ENCODE measurements around the gene LRP1-AS.

LRP1-AS gene

DNA sequence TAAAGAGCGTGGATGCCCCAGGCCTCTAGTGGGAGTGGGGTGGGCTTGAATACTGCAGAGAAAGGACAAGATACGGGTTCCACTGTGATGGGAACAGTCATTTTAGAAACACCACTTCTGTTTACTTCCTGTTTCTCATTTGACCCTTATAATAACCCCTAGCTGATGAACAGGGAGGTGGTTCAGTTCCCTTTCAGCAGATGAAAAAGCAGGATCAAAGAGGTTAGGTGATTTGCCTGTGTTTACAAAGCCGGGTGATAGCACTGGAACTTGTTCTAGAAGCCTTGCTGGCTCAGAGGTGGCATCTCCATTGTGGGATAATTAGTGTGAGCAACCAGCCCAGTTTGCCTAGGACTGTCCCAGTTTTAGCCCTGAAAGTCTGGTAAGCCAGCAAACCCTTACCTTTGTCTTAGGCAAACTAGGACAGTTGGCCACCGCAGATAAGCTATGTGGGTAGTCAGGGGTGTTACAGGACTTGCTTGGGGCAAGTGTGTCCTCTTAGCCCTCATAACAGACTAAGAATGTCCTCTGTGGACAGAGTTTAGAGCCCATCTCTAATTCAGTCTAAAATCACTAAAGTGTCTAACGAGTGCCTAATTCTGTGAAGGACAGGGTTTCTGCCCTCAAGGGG is 7.5 kb upstream of the LRP1-AS start:
- no peak for DNase-seq (ENCODE audit: low spot score)
- TF ChIP-seq, protein P1, sequence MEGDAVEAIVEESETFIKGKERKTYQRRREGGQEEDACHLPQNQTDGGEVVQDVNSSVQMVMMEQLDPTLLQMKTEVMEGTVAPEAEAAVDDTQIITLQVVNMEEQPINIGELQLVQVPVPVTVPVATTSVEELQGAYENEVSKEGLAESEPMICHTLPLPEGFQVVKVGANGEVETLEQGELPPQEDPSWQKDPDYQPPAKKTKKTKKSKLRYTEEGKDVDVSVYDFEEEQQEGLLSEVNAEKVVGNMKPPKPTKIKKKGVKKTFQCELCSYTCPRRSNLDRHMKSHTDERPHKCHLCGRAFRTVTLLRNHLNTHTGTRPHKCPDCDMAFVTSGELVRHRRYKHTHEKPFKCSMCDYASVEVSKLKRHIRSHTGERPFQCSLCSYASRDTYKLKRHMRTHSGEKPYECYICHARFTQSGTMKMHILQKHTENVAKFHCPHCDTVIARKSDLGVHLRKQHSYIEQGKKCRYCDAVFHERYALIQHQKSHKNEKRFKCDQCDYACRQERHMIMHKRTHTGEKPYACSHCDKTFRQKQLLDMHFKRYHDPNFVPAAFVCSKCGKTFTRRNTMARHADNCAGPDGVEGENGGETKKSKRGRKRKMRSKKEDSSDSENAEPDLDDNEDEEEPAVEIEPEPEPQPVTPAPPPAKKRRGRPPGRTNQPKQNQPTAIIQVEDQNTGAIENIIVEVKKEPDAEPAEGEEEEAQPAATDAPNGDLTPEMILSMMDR (IDR thresholded peaks at IDR 0.05; ENCODE audit: borderline replicate concordance, control extremely low read depth, extremely low read depth, insufficient read depth, missing control alignments): no peak
- in situ Hi-C loops (cut with MboI; ENCODE audit: low sequenced_read_pairs, unreplicated experiment): no loop called here

DNA sequence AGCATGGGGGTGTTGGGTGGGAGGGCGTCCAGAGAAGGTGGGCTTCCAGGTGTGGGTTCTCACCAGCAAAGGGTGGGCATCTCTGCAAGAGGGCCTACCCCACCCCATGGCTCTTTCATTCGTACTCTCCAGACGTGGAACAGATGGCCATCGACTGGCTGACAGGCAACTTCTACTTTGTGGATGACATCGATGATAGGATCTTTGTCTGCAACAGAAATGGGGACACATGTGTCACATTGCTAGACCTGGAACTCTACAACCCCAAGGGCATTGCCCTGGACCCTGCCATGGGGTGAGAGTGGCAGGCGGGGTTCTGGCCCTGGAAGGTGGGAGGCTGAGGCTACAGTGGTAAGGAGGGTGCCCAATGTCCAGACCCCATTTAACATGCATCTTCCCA is 6.7 kb upstream of the LRP1-AS start:
- in situ Hi-C loops (cut with MboI; ENCODE audit: low sequenced_read_pairs, unreplicated experiment): no loop called here
- DNase-seq (ENCODE audit: low spot score): no peak
- TF ChIP-seq, protein P1 (IDR thresholded peaks at IDR 0.05; ENCODE audit: borderline replicate concordance, control extremely low read depth, extremely low read depth, insufficient read depth, missing control alignments): no peak

DNA sequence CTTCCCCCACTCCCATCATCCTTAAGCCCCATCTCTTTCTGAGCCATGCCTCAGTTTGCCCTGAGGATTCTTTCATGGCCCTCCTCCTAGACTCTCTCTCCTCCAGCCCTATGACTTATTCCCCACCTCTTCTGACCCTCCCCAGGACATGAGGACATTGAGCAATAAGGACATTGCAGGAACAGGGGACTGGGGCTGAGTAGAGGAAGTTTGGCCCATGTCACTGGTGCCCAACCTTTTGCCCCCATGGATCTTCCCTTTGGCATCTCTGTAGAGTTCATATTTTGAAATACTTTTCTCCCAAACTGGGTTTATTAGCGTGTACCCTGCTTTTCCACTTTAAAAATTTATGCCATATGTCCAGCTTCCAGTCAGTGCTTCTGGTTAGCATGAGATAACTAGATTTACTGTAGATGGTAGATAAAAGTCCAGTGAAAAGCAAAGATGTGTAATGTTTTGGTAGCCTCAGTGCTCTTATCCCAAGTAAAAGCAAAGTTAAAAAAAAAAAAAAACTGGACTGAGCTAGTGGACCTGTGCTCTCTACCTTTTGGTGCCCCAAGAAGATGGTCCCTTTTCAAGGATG is 6.1 kb upstream of the LRP1-AS start:
- no peak for DNase-seq (ENCODE audit: low spot score)
- in situ Hi-C loops (cut with MboI; ENCODE audit: low sequenced_read_pairs, unreplicated experiment): no loop called here
- TF ChIP-seq, protein P1 (IDR thresholded peaks at IDR 0.05; ENCODE audit: borderline replicate concordance, control extremely low read depth, extremely low read depth, insufficient read depth, missing control alignments): no peak

DNA sequence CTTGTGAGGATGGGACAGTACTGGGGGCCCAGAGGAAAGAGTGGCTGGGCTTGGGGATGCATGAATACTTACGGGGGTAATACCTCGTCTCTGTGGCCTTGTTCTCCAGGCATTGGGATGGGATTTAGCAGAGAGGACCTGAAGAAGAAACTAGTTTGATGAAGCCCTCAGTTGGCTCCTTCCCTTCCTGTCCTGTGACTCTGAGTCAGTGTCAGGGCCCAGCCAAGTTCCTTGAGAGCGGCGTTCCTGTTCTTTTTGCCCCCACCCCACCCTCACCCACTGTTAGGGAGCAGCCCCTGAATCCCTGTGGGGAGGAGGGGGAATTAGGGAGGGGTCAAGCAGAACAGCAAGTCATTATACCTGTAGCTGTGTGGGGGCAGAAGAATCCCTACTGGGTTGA is 5.2 kb upstream of the LRP1-AS start:
- no peak for DNase-seq (ENCODE audit: low spot score)
- in situ Hi-C loops (cut with MboI; ENCODE audit: low sequenced_read_pairs, unreplicated experiment): no loop called here
- TF ChIP-seq, protein P1 (IDR thresholded peaks at IDR 0.05; ENCODE audit: borderline replicate concordance, control extremely low read depth, extremely low read depth, insufficient read depth, missing control alignments): no peak

DNA sequence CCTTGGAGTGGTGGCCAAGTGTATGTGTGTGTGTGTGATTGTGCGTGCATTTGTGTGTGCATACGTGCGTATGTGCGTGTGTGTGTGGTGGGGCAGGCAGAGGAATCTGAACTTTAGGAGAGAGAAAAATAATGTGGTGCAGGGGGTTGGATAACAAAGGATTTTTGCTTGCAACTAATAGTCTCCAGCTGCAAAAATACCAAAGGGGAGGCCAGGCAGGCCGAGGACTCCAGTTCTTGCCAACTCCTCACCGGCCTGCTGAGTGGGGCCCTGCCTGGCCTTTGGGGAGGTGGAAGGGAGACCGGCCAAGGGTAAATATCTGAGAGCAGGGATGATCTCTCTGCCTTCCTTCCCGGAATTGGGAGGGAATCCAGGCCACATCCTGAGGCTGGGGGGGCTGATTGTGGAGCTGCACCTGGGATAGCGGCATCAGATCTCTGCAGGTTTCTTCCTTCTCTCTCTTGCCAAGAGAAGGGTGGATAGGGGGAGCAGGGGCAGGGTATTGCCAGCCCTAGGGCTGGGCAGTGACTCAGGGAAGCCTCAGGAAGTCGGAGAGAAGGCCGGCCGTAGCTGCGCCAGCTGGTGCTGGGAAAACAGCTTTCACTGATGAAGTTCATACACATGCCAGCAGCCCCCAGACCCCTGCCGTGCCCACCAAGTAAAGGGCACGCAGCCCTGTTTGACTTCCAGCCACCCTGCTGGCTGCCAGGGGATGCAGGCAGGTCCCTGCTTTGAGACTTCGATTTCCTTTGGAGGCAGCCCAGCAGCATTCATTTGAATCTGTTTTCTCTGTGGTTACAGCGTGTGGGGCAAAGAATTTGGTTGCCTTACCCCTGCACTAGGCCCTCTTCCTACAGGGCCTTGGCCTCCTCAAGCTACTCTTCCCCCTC is 4.6 kb upstream of the LRP1-AS start:
- in situ Hi-C loops (cut with MboI; ENCODE audit: low sequenced_read_pairs, unreplicated experiment): no loop called here
- DNase-seq (ENCODE audit: low spot score): no peak
- TF ChIP-seq, protein P1 (IDR thresholded peaks at IDR 0.05; ENCODE audit: borderline replicate concordance, control extremely low read depth, extremely low read depth, insufficient read depth, missing control alignments): no peak

DNA sequence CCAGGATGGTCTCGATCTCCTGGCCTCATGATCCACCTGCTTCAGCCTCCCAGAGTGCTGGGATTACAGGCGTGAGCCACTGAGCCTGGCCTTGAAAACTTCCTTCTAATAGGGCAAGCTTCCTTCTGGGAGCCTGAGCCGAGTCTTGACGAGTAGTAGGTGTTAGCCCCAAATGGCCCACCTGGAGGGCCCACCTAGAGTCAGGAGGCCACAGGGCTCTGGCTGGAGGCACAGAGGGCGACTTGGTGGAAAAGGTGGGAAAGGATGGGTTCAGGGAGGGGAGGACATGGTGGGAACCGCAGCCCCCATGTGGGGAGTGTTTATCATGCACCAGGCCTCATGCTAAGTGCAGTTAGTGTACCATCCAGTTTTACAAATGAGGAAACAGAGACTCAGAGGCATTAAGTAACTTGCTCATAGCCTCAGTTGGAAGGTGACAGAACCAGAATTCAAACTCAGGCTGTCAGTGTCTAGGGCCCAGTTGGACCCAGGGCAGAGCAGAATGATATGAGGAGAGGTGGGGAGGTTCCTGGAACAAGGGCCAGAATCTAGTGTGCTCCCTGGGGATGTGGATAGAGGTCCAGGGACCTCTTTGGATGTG is 3.1 kb upstream of the LRP1-AS start:
- TF ChIP-seq, protein P1 (IDR thresholded peaks at IDR 0.05; ENCODE audit: borderline replicate concordance, control extremely low read depth, extremely low read depth, insufficient read depth, missing control alignments): no peak
- in situ Hi-C loops (cut with MboI; ENCODE audit: low sequenced_read_pairs, unreplicated experiment): no loop called here
- no peak for DNase-seq (ENCODE audit: low spot score)

Data from GM13976 (cell line).